ENCODE results near the gene CCNY. TPM values are rescaled to one million over a fixed set of nuclear protein-coding genes. Genes with fewer than 3 reads are reported as not detected.

Gene CCNY
- total and polyA plus RNA-seq, 9 donors, result 28.3 to 87.0 (median 60.9) TPM

DNA sequence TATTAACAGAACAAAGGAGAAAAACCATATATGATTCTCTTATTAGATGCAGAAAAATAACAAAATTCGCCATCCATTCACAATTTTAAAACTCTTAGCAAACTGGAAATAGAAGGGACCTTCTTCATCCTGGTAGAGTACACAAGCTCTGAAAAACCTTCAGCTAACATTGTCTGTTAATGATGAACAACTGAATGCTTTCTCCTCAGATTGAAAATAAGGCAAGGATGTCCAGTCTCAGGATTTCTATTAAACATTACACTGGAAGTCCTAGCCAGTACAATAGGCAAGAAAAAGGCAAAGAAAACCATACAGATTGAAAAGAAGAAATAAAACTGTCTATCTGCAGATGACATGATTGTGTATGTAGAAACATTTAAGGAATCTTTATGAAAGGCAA lies 16.0 kb upstream of the CCNY start:
- H3K4me3 ChIP-seq, result no peak overlapping the region
- no peaks in the 10 kb centered on the region for H3K9me3 ChIP-seq
- no peaks in the 10 kb centered on the region for H3K27me3 ChIP-seq
- no peak overlapping the region for H3K27ac ChIP-seq
- intact Hi-C loops (cut with DNase I), result no loop called here
- H3K4me1 ChIP-seq (ENCODE audit: insufficient read depth), result no peaks in the 10 kb centered on the region
- 95 to 100% (median 96%) methylated on average over 1 of the region's 1 CpG for WGBS, 3 donors
- no peak for DNase-seq
- TF ChIP-seq POLR2A (IDR thresholded peaks at IDR 0.05) (no peak), CTCF (IDR thresholded peaks at IDR 0.05) (no peak), EP300 (IDR thresholded peaks at IDR 0.05) (no peak)
- no peaks in the 10 kb centered on the region for H3K36me3 ChIP-seq

DNA sequence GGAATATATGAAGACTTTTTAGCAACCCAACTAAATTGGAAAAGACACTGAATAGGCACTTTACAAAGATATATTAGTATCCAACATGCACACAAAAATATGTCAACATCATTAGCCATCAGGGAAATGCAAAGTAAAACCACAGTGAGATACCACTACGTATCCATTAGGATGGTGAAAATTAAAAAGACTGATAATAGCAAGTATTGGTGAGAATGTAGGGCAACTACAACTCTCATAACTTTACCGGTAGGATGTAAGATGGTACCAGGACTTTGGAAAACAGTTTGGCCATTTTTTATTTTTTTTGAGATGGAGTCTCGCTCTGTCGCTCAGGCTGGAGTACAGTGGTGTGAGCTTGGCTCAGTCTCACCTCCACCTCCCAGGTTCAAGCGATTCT lies 13.7 kb upstream of the CCNY start:
- intact Hi-C loops (cut with DNase I), result no loop called here
- Histone ChIP-seq H3K9me3 (no peaks in the 10 kb centered on the region), H3K27ac (no peak overlapping the region), H3K27me3 (no peaks in the 10 kb centered on the region), H3K36me3 (no peaks in the 10 kb centered on the region), H3K4me3 (no peak overlapping the region), H3K4me1 (ENCODE audit: insufficient read depth) (peaks cover 1% of the 10 kb centered on the region)
- 96 to 98% (median 97%) methylated on average over 5 of the region's 5 CpGs for WGBS, 3 donors
- TF ChIP-seq EP300 (IDR thresholded peaks at IDR 0.05), result no peak
- DNase-seq, result no peak

DNA sequence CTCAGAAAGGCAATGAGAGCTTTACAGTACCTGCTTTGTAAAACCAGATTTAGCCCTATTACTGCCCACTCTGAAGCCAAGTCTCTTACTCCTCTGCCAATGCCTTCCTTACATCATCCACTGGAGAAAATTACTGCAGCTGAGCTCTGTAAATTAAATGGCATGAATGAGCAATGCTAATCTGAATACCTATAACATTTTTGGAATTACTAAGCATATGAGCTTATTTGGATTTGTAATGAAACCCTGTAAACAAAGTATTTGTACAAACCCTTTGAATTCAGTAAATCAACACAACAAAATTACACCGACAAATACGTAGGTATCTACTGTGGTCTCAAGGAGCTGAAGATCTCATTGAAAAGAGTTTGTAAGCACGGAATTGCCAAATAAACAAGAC lies 12.1 kb upstream of the CCNY start:
- H3K4me3 ChIP-seq, result no peak overlapping the region
- DNase-seq, result no peak
- TF ChIP-seq POLR2A (IDR thresholded peaks at IDR 0.05), result no peak
- TF ChIP-seq CTCF (IDR thresholded peaks at IDR 0.05), result no peak
- no peak for TF ChIP-seq EP300 (IDR thresholded peaks at IDR 0.05)
- H3K27ac ChIP-seq, result no peak overlapping the region
- no peaks in the 10 kb centered on the region for H3K9me3 ChIP-seq
- peaks cover 5% of the 10 kb centered on the region for H3K4me1 ChIP-seq (ENCODE audit: insufficient read depth)
- intact Hi-C loops (cut with DNase I), result no loop called here
- WGBS, 3 donors, result 89 to 96% (median 93%) methylated on average over 3 of the region's 3 CpGs
- H3K27me3 ChIP-seq, result no peaks in the 10 kb centered on the region
- no peaks in the 10 kb centered on the region for H3K36me3 ChIP-seq

- TF ChIP-seq CTCF (IDR thresholded peaks at IDR 0.05) (no peak), EP300 (IDR thresholded peaks at IDR 0.05) (no peak), POLR2A (IDR thresholded peaks at IDR 0.05) (no peak)
- no peaks in the 10 kb centered on the region for H3K36me3 ChIP-seq
- DNase-seq, result no peak
- no peak overlapping the region for H3K4me3 ChIP-seq
- WGBS, 3 donors, result 58 to 73% (median 58%) methylated on average over 9 of the region's 9 CpGs
- intact Hi-C loops (cut with DNase I), result no loop called here
- peaks cover 19% of the 10 kb centered on the region for H3K4me1 ChIP-seq (ENCODE audit: insufficient read depth)
- H3K27ac ChIP-seq, result no peak overlapping the region
- H3K9me3 ChIP-seq, result no peaks in the 10 kb centered on the region
- H3K27me3 ChIP-seq, result no peaks in the 10 kb centered on the region
Measured at GRCh38 chr10:35326466-35327235, 9.7 kb upstream of the CCNY start.

- no peaks in the 10 kb centered on the region for H3K9me3 ChIP-seq
- TF ChIP-seq POLR2A (IDR thresholded peaks at IDR 0.05) (no peak), CTCF (IDR thresholded peaks at IDR 0.05) (no peak), EP300 (IDR thresholded peaks at IDR 0.05) (no peak)
- H3K4me3 ChIP-seq, result no peak overlapping the region
- H3K27ac ChIP-seq, result no peak overlapping the region
- no peaks in the 10 kb centered on the region for H3K36me3 ChIP-seq
- intact Hi-C loops (cut with DNase I), result no loop called here
- H3K4me1 ChIP-seq (ENCODE audit: insufficient read depth), result peaks cover 19% of the 10 kb centered on the region
- WGBS, 3 donors, result 53 to 73% (median 62%) methylated on average over 7 of the region's 7 CpGs
- no peaks in the 10 kb centered on the region for H3K27me3 ChIP-seq
- no peak for DNase-seq
Measured at GRCh38 chr10:35327790-35328403, 8.4 kb upstream of the CCNY start.
